ENCODE results near the gene GDF15.
A peak's percentile ranks its signal among the peaks of the same experiment; 100 is the strongest.

The GDF15 gene

DNA sequence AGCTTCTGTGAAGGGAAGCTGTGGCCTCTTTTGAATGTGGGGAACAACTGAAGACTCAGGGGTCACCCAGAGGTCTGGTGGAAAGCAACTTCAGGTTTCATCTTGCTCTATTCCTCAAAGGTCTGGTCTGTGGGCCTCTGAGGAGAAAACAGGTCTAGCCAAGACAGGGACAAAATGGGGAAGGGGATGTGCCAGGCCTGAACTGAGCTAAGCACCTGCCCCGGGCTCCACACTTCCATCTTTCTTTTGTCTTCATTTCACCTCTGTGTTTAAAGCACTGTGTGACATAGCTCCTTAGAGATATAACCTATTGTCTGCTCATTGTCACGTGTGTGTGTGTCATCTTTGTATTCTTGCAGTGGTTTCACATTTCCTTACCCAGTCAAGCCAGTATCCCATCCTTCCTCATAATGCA lies 19.9 kb upstream of the GDF15 start:
- Histone ChIP-seq H3K4me1 (ENCODE audit: control insufficient read depth, low read length) (peaks cover 14% of the 10 kb centered on the region), H3K27me3 (ENCODE audit: control insufficient read depth, low read length) (no peaks in the 10 kb centered on the region), H3F3A (ENCODE audit: control insufficient read depth, insufficient read depth) (no peaks in the 10 kb centered on the region), H3K4me2 (ENCODE audit: low read length) (no peak overlapping the region), H4K20me1 (ENCODE audit: control insufficient read depth, insufficient read depth, low read depth, low read length) (no peaks in the 10 kb centered on the region), H3K9me3 (ENCODE audit: control insufficient read depth, insufficient read depth, low read length) (no peaks in the 10 kb centered on the region), H3K79me2 (ENCODE audit: control insufficient read depth, low read length) (no peaks in the 10 kb centered on the region), H3K4me3 (ENCODE audit: low read length) (no peak overlapping the region), H3K27ac (ENCODE audit: low read depth, low read length) (no peak overlapping the region), H3K36me3 (ENCODE audit: control insufficient read depth, low read length) (no peaks in the 10 kb centered on the region), H3K9me2 (replicated peaks; ENCODE audit: control insufficient read depth, low read length) (no peaks in the 10 kb centered on the region)
- TF ChIP-seq EZH2phosphoT487 (IDR thresholded peaks at IDR 0.05; ENCODE audit: borderline replicate concordance, low read length) = no peak
- TF ChIP-seq, protein P1, sequence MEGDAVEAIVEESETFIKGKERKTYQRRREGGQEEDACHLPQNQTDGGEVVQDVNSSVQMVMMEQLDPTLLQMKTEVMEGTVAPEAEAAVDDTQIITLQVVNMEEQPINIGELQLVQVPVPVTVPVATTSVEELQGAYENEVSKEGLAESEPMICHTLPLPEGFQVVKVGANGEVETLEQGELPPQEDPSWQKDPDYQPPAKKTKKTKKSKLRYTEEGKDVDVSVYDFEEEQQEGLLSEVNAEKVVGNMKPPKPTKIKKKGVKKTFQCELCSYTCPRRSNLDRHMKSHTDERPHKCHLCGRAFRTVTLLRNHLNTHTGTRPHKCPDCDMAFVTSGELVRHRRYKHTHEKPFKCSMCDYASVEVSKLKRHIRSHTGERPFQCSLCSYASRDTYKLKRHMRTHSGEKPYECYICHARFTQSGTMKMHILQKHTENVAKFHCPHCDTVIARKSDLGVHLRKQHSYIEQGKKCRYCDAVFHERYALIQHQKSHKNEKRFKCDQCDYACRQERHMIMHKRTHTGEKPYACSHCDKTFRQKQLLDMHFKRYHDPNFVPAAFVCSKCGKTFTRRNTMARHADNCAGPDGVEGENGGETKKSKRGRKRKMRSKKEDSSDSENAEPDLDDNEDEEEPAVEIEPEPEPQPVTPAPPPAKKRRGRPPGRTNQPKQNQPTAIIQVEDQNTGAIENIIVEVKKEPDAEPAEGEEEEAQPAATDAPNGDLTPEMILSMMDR (IDR thresholded peaks at IDR 0.05; ENCODE audit: low read depth, low read length, poor library complexity, severe bottlenecking) = no peak

DNA sequence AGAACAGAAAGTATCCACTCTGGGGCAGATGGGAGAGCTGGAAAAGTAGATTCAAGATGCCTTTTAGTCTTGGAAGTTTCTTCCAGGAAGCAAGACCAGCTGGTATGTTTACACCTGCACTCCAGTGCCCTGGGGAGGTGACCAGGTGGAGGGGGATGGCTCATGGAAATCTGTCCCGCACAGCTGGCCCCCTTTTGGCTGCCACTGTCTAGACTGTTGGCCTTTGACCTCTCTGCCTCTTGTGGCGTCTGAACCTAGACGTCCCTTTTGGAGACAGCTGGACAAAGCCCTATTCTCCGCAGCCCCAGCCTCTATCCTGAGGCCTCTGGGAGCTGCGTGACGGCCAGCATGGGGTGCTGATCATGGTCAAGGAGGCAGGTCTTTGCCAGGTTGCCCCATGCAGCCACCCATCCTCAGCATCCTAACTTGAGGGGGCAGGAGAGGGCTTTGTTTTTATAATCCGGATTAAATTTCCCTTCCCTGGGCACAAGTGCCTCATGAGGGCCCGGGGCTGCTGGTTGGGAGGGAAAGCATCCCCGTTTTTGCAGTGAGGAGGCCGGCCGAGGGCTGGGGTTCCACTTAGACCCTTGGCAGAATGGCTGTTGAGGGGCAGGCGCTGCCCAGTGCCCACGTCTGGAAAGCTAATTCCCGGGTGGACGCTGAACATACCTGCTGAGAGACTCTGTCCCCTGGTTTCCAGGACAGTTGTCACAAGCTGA lies 17.3 kb upstream of the GDF15 start:
- H3K4me1 ChIP-seq (ENCODE audit: control insufficient read depth, low read length) = peaks cover 17% of the 10 kb centered on the region
- no peaks in the 10 kb centered on the region for H3K9me2 ChIP-seq (replicated peaks; ENCODE audit: control insufficient read depth, low read length)
- H3K4me2 ChIP-seq (ENCODE audit: low read length) = no peak overlapping the region
- H3F3A ChIP-seq (ENCODE audit: control insufficient read depth, insufficient read depth) = no peaks in the 10 kb centered on the region
- H3K36me3 ChIP-seq (ENCODE audit: control insufficient read depth, low read length) = no peaks in the 10 kb centered on the region
- TF ChIP-seq, protein P1 (IDR thresholded peaks at IDR 0.05; ENCODE audit: low read depth, low read length, poor library complexity, severe bottlenecking) = no peak
- TF ChIP-seq EZH2phosphoT487 (IDR thresholded peaks at IDR 0.05; ENCODE audit: borderline replicate concordance, low read length) = no peak
- no peaks in the 10 kb centered on the region for H3K27me3 ChIP-seq (ENCODE audit: control insufficient read depth, low read length)
- H3K27ac ChIP-seq (ENCODE audit: low read depth, low read length) = no peak overlapping the region
- no peaks in the 10 kb centered on the region for H3K9me3 ChIP-seq (ENCODE audit: control insufficient read depth, insufficient read depth, low read length)
- no peaks in the 10 kb centered on the region for H3K79me2 ChIP-seq (ENCODE audit: control insufficient read depth, low read length)
- H3K4me3 ChIP-seq (ENCODE audit: low read length) = no peak overlapping the region
- H4K20me1 ChIP-seq (ENCODE audit: control insufficient read depth, insufficient read depth, low read depth, low read length) = no peaks in the 10 kb centered on the region

DNA sequence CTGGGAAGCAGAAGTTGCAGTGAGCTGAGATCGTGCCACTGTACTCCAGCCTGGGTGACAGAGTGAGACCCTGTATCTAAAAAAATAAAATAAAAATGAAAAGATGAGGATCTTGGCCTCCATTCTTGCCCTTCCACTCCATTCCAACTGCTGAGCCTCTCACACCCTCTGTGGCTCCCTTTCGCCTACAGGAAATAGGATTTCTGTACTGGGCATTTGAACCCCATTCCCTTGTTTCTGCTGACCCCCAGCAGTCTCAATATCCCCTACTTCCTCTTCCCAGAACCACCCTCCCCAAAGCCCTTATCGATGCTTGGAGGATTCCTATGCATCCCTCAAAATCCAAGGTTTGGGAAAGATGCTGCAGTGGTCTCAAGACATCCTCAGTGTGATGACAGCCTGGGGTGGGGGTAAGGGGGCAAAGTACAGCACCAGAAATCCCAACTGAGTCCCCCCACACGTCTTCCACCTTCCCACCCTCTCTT lies 12.5 kb upstream of the GDF15 start:
- peaks cover 16% of the 10 kb centered on the region for H3K4me1 ChIP-seq (ENCODE audit: control insufficient read depth, low read length)
- H3K4me3 ChIP-seq (ENCODE audit: low read length) = no peak overlapping the region
- H3K27ac ChIP-seq (ENCODE audit: low read depth, low read length) = no peak overlapping the region
- no peaks in the 10 kb centered on the region for H3K79me2 ChIP-seq (ENCODE audit: control insufficient read depth, low read length)
- no peaks in the 10 kb centered on the region for H3K9me2 ChIP-seq (replicated peaks; ENCODE audit: control insufficient read depth, low read length)
- H4K20me1 ChIP-seq (ENCODE audit: control insufficient read depth, insufficient read depth, low read depth, low read length) = no peaks in the 10 kb centered on the region
- no peaks in the 10 kb centered on the region for H3K36me3 ChIP-seq (ENCODE audit: control insufficient read depth, low read length)
- no peaks in the 10 kb centered on the region for H3K9me3 ChIP-seq (ENCODE audit: control insufficient read depth, insufficient read depth, low read length)
- TF ChIP-seq, protein P1 (IDR thresholded peaks at IDR 0.05; ENCODE audit: low read depth, low read length, poor library complexity, severe bottlenecking) = no peak
- TF ChIP-seq EZH2phosphoT487 (IDR thresholded peaks at IDR 0.05; ENCODE audit: borderline replicate concordance, low read length) = no peak
- peak overlapping the region; percentile 72 for H3K4me2 ChIP-seq (ENCODE audit: low read length)
- no peaks in the 10 kb centered on the region for H3K27me3 ChIP-seq (ENCODE audit: control insufficient read depth, low read length)
- H3F3A ChIP-seq (ENCODE audit: control insufficient read depth, insufficient read depth) = 0 out of 2 replicates have a peak, but pooled peaks cover 3% of the 10 kb centered on the region

Measured in DOHH2 (cell line).